T-helper 2 cell treated with Interferon-gamma antibody and Interleukin-4, amounts not matched to agents 100 ng/mL and 5 ng/mL, for 36 hours (primary cell): ENCODE data around the gene PDGFD. TPM values are rescaled to one million over a fixed set of nuclear protein-coding genes. Genes with fewer than 3 reads are reported as not detected.

Experiments used
- intact Hi-C: fragments of 100-400 bp; cut with micrococcal nuclease; formaldehyde crosslinking; loops from one replicate; pipeline ENCODE4 v1.15.1; 2023
- total RNA-seq: library from RNA; stranded (reverse); gene quantifications from 2 replicates; pipeline ENCODE4 v1.2.3, GENCODE V29; 2022

PDGFD gene
- total RNA-seq, 1 donor from 2014 or later, result not detected

- intact Hi-C loops, result no loop called here
Observed at GRCh38 chr11:103888541-103888951, 275.4 kb downstream of the PDGFD start.

DNA sequence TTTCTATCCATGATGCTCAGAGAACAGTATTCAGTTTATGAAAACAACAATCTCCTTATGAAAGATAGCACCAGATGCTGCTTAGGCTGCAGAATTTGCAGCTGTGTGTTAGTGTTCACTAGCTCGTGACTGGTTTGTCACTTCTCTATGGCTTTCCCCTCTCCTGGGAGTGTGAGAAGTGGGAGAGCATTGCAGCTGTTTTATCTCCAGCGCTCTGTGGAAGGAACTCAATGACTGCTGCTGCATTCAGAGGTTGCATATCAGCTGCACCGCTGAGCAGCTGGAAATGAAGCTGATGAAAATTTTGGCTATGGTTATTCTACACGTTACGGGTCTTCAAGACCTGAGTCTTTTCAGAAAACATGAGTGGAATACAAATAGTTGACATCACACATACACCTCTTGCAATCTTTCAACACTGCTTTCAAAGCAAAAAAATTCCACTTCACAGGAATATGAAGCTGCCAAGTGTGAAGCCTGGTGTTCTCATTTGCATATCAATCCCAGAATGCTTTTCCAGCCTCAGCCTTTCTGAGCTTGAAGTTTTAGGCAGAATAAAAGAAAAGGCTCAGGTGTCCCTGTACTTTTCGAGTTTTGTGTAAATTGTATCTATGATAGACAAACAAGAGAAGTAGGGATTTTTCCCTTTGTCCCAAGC lies 276.8 kb downstream of the PDGFD start:
- intact Hi-C loops, result no loop called here

GRCh38 chr11:103883856-103884255 lies 280.1 kb downstream of the PDGFD start:
- intact Hi-C loops, result no loop called here

DNA sequence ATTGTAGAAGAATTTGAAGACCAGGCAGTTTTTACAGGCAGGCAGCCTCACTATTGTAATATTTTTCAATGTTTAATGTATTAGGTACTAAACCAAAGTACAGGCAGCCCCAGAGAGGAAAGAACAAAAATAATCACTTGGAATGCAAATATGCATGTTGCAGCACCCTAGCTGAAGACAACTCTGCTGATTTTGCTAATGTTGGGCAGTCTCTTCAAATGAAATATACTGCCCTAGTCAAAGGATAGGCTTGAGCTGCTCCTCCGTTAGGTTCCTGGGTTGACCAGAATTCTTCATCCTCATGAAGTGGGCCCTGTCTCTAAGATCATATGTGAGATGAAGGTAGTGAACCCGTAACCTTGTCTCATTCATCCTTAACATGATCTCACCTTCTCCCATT lies 280.7 kb downstream of the PDGFD start:
- intact Hi-C loops, result no loop called here

GRCh38 chr11:103881584-103881983 lies 282.4 kb downstream of the PDGFD start:
- intact Hi-C loops, result no loop called here

DNA sequence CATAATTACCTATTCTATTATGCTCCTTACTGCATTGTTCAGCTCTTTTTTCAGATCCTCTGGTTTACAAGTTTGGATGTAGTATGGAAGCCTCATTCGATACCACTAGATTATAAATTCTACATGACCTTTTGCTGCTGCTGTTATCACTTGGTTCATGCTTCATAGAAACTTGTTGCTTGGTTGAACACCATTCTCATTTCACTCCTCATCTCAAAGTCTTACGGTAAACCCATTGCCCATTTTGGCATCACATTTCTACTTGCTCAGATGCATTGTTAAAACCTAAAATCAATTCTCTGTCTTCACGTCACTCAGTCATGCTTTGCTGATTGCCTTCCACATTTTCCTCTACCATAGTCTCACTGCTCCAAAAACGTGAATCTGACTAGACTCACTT lies 283.0 kb downstream of the PDGFD start:
- intact Hi-C loops, result no loop called here

DNA sequence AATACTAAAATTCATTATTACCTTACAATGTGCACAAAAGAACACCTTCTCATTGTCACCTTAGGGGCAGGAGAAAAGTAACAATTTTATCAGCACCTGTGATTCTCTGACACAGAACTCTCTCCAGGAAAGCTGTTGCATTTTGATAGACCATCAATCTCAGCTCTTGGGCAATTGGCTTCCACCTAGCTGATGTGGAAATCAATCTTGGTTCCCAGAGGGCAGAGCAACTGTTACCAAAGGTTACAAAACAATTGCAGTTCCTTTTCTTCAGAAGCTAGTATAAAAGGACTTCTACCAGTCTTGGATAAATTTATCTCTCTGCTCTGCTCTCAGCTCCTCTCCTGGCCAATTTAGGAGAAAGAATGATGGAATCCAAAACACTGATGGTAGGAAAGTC lies 285.3 kb downstream of the PDGFD start:
- intact Hi-C loops, result no loop called here

DNA sequence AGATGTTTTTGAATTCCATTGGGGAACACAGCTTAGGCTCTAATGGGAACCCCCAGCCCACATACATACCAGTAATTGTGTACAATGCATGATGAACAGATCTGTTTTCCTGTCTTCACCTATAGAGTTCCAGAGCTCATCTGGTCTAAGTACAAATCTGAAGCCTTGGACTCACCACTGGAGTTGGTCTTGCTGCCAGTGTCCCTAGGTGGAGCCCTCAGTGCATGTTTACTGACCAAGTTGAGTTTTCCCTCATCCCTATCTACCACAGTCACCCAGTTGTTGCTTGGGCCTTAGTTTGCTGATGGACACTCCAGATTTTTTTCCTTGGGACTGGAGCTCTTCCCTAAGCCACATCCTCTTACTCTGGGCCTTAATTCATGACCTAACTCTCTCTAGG lies 286.7 kb downstream of the PDGFD start:
- intact Hi-C loops, result no loop called here

- intact Hi-C loops, result no loop called here
Observed at GRCh38 chr11:103875855-103876510, 288.0 kb downstream of the PDGFD start.

DNA sequence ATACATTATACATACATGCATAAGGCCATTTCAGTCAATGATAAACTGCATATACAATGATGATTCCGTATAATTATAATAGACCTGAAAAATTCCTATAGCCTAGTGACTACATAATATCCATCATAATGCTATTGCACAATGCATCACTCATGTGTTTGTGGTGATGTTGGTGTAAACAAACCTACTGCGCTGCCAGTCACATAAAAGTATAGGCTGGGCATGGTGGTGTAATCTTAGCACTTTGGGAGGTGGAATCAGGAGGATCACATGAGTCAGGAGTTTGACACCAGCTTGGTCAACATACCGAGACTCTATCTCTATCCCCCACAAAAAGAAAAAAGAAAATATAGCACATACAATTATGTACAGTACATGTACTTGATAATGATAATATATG lies 291.2 kb downstream of the PDGFD start:
- intact Hi-C loops, result no loop called here

DNA sequence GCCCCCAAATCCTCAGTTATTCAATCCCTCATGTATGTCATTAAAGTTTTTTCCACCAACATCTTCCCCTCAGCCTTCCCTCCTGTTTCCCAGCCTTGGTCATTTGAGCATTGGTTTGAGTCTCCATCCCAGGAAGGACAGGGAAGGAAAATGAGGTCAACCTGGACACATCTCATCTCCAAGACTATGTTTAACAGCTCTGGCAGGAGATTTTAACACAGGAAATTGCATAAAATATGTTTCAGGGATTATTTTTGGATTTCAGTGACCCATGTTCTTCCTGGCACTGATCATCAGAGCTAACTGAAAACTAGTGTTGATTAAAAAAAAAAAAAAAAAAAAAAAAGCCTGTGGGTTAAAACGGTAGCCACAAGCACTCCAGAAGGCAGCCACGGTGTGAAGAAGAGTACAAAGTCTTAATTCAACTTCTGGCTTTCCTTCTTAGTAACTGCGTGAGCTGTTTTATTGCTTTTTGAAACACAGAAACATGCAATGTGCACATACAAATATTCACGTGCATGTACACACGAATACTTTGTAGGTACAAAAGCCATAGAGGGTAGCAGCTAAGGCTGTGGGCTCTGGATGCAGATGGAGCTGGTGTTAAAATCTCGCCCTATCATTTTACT lies 291.9 kb downstream of the PDGFD start:
- intact Hi-C loops, result no loop called here

GRCh38 chr11:103870821-103871309 lies 293.1 kb downstream of the PDGFD start:
- intact Hi-C loops, result no loop called here

DNA sequence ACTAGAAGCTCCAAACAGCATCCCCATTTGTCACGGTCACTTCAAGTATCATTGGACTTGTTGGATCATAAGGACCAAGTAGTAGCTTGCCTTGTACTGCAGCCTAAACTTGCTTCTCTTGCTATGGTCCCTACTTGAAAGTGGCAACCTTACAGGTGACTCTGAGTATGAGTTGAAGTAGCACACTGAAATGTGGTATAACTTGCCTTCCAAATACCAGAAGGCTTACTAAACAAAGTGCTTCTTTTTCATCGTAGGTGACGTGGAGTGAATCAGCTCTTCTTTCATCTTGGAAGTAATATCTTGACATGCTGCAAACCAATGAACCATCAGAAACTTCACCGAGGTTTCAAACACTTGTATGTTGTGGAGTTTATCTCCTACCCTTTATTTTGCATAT lies 296.5 kb downstream of the PDGFD start:
- intact Hi-C loops, result no loop called here

GRCh38 chr11:103863497-103863896 lies 300.4 kb downstream of the PDGFD start:
- intact Hi-C loops, result no loop called here

- intact Hi-C loops, result no loop called here
Observed at GRCh38 chr11:103862802-103863174, 301.2 kb downstream of the PDGFD start.

DNA sequence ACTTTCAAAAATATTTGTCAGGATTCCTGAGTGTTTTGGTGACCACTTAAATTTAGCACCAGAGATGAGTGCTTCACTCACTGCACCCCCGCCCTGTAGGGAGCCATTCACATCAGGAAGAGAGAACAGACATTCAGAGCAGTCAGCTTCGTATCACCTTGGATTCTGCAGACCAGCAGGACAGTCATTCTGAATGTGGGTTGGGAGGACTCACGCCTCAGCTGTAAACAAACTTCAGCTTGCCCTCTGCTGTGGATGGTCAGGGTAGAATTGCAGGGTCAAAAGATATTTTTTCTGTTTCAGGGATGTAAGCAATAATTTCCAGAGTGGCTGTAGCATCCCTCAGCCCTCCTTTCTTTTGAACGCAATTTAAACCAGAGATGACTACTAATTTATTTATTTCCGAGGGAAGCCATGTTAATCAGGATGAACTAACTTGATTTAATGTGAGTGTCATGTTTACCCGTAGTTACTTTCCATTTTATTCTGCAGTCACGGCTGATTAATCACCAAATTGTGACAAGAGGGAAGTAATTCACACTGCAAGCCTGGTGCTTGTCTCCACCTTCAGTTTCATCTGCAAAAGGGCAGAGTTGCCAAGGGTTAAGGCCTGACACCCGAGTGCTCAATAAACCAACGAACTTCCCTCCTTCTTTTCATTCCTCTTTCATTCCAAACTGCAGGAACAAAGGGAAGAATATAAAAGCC lies 301.7 kb downstream of the PDGFD start:
- intact Hi-C loops, result no loop called here

Other genes with a start within 250 kb of the PDGFD start
- gene DDI1, start 127.5 kb downstream of the PDGFD start, total RNA-seq, result not detected in 2 replicates